GF-D8 (cell line): Measurements from ENCODE around the gene FARS2.
"Not testable (repeated sequence)": the region's sequence is repeated elsewhere in the genome, so short reads cannot be mapped to it uniquely, and the experiment has no call there.

Experiments used
- DNase-seq: peaks from one replicate; lab custom pipeline; 2025; lab: John Stamatoyannopoulos, UW

The FARS2 gene

DNA sequence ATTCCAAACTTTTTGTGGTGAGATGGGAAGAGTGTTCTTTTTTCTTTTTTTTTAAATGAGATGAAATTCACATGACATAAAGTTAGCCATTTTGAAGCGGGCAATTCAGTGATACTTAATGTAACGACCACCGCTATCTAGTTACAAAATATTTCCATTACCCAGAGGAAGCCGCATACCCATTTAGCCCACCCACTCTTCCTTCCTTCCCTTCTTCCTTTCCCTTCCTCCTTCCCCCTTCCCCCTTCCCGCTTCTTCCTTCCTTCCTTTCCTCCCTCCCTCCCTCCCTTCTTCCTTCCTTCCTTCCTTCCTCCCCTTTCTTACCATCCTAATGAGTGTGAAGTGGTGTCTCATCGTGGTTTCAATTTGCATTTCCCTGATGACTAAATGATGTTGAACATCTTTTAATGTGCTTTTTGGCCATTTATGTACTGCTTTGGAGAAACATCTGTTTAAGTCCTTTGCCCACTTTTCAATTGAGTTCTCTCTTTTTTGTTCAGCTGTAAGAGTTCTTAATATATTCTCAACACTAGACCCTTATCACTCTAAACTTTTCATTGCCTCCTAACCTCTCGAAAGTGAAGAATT lies 371.1 kb downstream of the FARS2 start:
- DNase-seq, result no peak

DNA sequence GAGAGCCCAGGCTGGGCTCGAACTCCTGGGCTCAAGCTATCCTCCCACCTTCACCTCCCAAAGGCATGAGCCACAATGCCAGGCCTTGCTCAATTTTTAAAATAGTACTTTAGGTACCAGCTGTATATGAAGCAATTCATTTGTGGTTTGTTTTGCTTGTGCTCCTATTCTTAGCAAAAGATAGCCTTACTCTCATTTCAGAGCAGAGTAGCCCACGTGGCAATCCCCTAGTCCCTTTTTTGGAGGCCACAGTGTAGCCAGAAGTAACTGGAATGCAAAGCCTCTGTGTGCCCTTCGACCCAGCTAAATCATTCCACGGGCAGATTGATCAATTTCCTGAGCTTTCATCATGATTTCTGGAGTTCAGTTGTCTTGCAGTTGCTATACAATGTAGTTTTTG lies 373.2 kb downstream of the FARS2 start:
- peak; percentile 52 for DNase-seq

DNA sequence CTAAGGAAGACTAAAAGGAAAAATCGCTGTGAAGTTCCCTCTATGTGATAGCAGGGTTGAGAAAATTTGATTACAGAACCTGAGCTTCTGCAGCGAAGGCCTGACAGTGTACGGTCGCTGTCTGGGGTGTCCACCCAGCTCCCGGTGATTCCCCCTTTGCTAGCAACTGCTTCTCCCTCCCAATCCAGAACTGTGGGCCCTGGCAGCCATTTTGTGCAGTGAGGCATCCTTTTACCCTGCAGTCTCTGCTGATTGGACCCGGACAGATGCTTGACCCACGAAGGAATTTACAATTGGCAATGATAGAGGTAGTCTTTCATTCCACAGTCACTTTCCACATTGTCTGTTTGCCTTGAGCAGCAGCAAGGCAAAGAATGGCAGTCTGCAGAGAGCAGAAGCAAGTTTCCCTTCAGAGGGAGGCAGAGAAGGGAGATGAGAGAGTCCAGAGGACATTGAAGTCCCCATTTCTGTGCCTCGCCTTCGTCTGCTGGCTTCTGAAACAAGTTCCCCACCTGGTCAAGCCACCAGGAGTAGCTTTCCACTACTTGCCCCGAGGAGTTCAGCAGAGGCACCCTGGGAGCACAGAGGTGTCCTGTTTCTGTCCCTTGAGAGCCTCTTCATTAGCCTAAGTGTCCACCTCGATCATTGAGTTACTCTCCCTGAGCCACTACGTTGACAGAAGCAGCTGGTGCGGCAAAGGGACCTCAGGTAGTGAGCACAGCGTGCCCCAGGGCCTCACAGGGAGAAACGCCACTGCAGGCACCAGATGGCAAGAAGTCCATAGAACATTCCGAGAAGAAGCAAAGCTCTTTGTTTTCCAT lies 375.1 kb downstream of the FARS2 start:
- no peak for DNase-seq

DNA sequence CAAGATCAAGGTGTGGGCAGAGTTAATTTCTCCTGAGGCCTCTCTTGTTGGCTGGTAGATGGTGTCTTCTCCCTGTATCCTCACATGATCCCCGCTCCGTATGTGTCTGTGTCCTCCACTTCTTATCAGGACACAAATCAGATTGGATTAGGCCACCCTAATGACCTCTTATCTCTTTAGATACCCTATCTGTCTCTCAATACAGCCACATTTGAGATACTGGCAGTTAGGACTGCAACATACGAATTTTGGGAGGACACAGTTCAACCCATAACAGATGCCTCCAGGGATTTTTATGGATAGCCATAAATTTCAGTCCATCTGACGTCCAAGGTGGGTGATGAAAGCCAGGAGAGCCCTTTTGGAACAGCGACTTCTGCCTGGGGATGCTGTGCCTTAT lies 376.4 kb downstream of the FARS2 start:
- DNase-seq, result no peak

DNA sequence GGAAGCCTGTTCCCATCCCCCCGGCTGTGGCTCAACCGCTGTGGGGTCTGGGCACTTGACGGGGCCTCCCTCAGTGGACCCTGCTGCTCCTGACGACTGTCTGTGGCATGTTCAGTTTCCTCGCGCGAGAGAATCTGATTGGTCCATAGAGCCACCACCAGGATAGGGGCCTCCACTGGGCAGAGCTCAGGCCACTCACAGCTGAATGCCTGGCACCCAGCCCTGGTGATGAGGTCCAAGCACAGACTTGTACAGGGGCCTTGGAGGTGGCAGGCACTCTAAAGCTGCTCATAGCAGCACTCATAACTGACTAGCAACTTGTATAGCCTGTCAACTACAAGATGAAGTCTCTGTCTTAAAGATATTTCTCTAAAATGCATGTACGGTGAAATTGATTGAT lies 377.4 kb downstream of the FARS2 start:
- no peak for DNase-seq

DNA sequence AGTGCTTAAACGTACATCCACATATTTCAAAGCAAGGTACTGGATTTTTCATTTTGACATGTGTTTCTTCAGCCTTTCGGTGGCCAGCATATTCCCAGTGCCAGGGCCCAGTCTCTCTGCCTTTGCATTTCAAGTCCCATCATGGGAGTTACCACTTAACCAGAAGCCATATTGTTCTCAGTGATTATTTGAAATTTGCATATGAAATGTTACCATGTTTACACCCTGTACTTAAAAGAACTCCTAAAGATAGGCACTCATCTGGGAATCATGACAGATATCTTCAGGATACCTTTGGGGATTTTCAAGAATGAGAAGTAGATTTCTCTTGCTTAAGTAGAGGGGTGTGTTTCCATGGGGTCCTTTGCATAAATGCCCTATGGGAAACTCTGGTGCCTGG lies 377.9 kb downstream of the FARS2 start:
- DNase-seq, result no peak

DNA sequence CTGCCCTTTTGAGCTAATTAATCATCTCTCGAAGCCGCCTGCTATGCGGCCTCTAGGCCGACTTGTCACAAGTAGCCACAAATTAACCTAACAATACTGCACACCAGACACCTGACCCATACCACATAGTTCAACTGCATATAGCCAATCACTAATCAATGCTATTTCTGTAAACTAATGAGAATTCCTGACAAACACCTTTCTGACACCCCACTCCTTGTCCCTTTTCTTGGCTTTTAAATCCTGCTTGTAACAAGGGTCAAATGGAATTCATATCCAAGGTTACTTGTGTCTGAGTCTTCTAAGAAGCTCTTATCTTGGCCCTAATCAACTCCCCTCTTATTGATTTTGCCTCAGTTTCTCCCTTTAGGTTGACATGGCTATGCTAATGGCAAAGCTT lies 379.3 kb downstream of the FARS2 start:
- no peak for DNase-seq

DNA sequence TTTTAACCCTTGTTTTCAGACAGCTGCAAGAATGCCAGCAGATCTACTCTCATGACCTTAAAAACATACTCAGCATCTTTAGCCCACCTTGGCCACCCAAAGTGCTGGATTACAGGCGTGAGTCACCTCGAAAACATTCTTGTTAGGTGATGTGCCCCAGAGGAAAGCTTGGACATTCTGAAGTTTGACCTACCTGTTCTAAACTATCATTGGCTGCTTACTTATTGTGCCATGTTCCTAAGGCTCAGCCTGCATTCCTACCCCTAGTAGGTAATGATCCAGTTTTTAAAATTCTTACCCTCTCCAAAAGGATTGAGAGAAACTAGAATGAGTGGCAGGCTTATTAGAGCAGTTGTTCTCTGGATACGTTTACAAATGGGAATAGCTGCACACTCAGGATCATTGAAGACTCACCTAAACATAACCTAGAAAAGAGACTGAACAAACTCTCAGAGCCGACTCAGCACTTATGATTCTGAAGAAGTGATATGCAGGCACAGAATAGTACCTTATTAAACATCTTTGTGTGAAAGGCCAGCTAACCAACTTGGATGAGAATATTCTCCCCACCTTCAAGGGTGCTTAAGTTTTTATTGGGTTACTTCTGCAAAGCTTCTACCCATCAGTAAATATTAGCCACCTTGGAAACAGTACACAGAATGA lies 383.3 kb downstream of the FARS2 start:
- no peak for DNase-seq

DNA sequence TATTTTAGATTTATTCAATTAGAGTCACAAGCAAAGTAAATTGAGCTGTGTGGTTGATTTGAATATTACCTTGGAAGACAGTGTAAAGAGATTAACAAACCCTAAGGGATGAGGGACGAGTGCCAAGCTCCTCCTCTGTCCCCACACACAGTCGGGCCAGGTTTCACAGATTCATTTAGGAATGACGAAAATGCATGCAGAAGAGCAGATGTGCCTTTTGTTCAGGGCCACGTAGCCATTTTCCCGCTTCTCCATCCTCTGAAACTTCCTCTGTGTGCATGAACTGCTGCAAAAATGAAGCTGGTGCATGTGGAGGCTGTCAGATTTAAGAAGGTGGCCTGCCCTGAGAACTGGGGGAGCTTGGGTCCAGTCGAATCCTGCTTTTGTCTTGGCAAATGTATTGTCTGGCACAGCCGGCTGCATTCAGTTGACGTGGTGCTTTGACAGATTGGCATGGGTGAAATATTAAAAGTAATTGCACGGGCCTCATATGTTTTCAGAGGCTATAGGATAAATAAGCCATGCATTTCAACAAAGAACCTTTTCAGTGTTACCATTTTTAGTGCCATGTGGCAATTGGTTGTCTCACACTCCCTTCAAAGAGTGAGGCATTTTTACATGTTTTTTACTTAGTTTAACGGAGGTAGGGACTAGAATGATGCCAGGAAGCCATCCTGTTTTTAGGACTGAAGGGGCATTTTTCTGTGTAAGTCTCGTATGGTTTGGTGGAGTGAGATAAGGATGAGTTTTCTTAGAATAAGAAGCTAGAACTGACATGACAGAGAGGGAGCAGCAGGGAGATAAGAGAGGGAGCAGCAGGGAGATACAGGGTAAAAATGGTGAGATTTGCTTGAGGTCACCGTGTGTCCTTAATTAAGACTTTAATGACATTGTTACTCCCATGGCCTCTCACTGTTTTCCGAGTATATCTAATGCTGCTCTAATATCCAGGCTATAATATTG lies 384.3 kb downstream of the FARS2 start:
- no peak for DNase-seq

DNA sequence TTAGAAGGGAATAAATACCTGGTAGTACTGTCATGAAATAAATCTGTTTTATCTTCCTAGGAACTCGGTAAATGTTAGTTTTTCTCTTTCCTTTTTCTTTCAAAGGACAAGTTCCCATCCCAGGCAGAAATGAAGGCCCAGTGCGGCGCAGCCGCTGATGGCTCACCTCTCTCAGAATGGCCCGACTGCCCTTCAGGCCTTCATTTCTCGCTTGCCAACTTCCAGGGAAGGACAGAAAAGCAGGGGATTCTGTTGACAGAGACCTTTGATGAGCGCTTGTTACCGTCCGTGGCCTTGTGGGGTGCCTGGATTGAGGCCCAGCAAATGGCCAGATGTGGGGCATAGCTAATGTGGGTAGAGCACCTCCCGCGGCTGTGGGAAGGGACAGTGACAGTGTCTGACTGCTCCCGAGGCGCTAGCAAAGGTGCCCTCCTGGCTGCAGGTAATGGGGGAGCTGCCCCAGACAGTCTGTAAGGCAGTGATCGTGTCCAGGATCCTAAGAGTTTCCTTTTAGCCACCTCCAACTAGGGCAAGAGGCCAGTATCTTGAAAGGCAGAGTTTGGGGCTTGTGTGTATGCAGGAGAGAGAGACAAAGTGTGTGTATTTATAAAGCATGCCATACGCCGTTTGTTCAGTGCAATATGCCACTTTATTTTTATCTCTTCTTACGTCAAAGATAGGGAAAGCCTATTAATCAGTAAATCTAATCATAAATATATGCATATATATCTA lies 391.3 kb downstream of the FARS2 start:
- DNase-seq, result no peak

DNA sequence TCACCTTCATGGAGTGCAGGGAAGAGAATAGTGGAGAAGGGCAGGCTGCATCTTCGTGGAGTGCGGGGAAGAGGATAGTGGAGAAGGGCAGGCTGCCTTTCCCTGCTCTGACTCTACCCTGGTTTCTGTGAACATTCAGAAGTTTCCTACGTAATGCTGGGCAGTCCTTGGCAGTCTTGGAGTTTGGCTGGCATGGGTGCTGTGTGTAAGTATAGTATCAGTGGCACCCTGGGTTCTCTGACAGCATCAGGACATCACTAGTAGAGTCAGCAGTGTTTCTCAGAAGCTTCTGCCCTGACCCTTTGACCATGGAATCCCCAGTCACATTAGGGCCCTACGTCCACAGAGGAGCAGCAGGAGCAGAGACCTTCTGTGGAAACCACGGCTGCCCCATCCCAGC lies 392.5 kb downstream of the FARS2 start:
- DNase-seq, result no peak

DNA sequence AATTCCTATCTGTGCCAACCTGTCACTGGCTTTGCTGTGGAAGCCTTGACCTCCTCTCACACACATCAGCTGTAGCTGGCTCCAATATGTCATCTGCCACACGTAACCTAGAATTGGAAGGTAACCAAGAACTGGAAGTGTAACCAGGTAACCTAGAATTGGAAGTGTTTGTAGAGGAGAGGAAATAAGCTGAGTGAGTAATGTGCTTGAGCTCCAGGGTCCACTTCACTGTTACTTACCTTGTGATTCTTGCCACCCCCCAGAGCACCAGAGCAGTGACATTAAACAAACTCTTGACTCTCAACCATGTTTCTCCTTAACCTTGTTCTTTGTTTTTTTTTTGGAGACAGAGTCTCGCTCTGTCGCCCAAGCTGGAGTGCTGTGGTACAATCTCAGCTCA lies 394.9 kb downstream of the FARS2 start:
- DNase-seq, result no peak

DNA sequence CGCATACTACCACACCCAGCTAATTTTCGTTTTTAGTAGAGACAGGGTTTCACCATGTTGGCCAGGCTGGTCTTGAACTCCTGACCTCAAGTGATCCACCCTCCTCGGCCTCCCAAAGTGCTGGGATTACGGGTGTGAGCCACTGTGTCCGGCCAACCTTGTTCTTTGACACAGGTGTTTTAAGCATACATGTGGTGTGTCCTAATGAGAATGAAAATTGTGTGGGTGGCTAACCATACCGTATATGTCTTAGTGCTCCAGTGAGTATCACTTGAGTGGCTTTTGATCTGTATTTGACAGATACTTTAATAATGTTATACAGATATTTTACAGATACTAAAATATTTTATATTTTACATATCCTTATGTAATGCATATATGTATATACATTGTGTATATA lies 395.4 kb downstream of the FARS2 start:
- DNase-seq, result not testable (repeated sequence)

DNA sequence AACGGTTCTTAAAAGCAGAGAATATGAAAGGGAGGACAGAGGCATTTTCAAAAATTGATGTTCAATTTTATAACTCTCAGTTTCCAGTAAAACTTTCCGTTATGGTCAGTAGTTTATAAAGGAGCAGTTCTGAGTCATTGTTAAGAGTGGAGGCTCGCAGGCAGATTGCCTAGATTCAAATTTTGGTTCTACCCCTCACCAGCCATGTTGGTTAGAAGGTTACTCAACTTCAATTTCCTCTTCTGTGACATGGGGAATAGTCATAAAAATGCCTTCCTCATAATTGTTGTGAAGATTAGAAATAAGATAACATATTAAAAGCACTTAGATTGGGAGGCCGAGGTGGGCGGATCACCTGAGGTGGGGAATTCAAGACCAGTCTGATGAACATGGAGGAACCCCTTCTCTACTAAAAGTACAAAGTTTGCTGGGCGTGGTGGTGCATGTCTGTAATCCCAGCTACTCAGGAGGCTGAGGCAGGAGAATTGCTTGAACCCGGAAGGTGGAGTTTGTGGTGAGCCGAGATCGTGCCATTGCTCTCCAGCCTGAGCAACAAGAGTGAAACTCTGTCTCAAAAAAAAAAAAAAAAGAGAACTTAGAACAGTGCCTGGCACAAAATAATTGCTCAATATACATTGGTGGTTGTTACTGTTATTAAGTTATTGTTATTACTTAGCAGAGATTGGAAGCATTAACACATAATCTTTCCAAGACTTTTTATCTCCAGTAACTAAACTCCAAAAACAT lies 396.5 kb downstream of the FARS2 start:
- DNase-seq, result peak; percentile 90

DNA sequence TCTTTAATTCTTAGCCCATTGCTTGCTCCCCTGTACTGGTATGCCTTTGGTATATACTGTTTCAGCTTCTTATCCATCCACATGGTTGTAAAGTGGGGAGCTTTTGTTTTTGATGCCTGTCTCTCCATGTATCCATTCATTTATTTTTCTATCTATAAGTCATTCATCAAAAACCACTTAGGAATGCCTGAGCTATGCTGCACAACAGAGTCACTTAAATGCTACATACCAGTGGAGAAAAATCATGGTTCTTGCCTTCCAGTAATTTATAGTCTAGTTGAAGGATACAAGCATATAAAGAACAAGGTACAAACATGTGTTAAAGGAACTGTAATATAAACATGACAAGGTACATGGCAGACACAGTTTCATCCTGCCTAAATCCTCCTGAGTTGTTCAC lies 398.2 kb downstream of the FARS2 start:
- no peak for DNase-seq

DNA sequence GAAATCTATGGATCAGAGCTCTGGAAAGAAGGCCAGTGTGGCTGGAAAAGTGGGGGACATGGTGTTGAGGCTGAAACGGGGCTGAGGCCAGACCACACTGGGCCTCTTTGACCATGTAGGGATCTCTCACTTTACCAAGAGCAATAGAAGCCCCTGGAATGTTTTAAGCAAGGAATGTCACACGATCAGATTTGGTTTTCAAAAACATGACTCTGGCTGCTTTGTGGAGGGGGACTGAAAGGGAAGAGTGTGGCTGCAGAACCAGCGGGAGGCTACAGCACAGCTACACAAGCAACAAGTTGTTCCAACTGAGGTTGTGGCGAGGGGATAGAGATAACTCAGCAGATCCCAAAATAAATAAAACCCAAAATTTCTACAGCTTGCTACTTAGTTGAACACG lies 399.5 kb downstream of the FARS2 start:
- no peak for DNase-seq

DNA sequence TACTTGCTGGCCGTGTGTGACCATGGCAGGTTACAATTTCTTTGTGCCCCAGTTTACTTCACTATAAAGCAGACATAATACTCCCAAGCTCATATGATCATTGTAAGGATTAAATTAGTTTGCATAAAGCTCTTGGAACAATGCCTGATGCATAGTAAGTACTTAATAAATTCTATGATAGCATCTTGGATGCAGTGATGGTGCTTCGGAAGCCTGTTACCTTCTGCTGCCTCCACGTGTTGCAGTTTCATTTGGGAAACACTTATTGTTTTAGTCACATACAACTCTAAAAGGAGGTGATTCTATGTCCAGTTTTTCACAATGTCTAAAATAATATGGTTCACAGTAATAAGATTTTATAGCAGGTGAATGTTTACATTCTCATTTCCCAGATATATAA lies 401.5 kb downstream of the FARS2 start:
- DNase-seq, result no peak

DNA sequence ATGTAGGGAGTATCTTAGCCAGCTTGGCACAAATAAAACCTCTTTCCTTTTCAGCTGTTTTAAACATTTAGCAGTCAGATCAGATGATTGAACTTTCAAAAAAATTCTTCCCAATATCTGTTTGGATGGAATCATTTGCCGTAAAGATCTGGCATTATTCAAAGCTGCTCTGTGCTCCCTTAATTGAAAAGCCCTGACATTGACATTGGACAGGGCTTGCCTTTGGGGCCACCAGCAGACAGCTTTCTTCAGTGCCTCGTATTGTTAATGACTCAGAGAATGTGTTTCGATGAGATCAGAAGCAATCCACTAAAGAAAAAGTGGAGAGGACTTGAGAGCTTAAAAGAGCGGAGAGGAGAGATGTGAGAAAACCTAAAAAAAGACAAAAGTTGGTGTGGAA lies 401.9 kb downstream of the FARS2 start:
- no peak for DNase-seq

DNA sequence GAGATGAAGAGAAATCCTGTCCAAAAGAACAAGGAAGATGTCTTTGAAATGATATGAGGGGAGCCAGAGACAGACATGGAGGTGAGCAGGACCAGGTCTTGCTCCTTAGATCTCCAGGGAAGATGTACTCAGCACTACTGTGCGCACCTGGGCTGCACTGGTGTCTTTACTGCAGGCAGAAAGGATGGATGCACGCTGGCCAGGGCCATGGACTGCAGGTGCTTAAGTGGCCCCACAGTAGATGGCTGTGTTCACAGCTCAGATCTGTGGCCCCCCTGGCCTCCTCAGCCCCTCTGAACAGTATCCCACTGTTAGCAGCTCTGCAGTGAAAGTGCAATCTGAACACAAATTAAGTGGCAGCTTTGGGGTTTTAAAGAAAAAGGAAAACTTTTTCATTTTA lies 402.4 kb downstream of the FARS2 start:
- no peak for DNase-seq

DNA sequence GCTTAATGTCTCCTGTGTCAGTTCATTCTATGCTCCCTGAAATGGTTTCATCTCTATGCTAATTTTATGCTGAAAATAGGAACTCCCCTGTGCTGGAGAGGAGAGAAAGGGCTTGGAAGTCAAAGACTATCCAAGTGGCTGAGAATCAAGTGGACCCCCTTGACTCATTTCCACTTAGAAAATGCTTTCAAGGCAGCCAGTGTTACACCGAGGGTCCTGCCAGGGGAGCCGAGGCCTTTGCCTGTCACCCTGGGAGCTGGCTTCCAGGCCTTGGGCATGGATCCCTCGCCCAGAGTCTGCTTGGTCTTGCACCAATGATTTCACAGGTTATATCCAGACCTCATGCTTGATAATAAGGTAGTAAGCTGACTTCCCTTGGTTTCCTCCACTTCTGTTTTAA lies 402.8 kb downstream of the FARS2 start:
- no peak for DNase-seq

DNA sequence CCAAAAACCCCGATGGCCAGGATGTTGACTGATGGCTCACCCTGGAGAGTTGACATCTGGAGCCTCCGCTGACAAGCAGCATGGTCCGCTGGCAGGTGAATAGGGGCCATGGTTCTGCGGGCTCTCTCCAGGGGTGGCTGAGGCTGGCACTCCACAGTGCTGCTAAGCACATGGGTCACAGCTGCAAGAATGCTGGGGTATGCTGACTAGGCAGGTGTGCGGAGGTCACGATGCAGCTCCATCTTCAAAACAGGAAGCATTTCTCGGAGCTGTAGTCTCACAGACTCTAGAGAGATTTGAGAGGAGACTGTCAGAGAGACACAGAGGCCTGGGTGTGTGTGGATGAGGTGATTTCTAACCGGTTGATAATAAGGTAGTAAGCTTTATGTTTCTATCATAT lies 403.9 kb downstream of the FARS2 start:
- DNase-seq, result no peak
